Measurements from ENCODE around the gene SLC25A27.
"Not testable (repeated sequence)": the region's sequence is repeated elsewhere in the genome, so short reads cannot be mapped to it uniquely, and the experiment has no call there.

Gene SLC25A27

DNA sequence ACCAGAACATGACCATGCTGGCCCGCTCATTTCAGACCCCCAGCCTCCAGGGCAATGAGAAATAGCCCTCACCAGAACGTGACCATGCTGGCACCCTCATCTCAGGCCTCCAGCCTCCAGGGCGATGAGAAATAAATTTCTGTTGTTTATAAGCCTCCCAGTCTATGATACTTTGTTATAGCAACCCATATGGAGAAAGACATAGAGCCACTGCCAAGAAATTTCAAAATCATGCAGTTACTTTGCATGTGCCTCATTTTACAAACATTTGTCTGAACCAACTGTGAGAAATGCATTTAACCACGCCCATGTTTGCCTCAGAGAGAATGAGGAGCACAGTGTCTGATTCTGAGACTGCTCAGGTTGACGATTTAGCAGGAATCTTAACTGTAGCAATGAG, 15.6 kb upstream of the SLC25A27 start:
- DNase-seq (ENCODE audit: insufficient read length, low spot score) (no peak), FAIRE-seq (no peak)
- TF ChIP-seq, protein P1, sequence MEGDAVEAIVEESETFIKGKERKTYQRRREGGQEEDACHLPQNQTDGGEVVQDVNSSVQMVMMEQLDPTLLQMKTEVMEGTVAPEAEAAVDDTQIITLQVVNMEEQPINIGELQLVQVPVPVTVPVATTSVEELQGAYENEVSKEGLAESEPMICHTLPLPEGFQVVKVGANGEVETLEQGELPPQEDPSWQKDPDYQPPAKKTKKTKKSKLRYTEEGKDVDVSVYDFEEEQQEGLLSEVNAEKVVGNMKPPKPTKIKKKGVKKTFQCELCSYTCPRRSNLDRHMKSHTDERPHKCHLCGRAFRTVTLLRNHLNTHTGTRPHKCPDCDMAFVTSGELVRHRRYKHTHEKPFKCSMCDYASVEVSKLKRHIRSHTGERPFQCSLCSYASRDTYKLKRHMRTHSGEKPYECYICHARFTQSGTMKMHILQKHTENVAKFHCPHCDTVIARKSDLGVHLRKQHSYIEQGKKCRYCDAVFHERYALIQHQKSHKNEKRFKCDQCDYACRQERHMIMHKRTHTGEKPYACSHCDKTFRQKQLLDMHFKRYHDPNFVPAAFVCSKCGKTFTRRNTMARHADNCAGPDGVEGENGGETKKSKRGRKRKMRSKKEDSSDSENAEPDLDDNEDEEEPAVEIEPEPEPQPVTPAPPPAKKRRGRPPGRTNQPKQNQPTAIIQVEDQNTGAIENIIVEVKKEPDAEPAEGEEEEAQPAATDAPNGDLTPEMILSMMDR (IDR thresholded peaks at IDR 0.05; ENCODE audit: insufficient read depth, missing control alignments) = no peak

DNA sequence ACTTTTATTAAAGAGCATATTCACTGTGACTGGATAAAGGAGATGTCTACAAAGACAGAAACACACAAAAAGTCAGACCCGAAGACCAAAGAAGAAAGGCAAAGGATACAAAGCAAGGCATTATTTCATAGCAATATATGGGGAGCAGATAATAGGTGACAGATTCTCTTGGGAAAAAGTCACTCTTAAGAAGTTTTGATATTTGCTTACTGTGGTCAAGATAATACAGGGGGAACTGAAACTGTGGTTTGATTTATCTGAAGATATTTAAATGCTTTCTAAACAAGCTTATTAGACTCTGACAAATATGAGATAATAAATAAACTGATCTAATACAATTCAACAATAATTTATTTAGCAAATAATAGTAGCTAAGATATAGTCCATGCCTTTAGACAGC, 14.8 kb upstream of the SLC25A27 start:
- FAIRE-seq = no peak
- TF ChIP-seq, protein P1 (IDR thresholded peaks at IDR 0.05; ENCODE audit: insufficient read depth, missing control alignments) = no peak
- DNase-seq (ENCODE audit: insufficient read length, low spot score) = no peak

DNA sequence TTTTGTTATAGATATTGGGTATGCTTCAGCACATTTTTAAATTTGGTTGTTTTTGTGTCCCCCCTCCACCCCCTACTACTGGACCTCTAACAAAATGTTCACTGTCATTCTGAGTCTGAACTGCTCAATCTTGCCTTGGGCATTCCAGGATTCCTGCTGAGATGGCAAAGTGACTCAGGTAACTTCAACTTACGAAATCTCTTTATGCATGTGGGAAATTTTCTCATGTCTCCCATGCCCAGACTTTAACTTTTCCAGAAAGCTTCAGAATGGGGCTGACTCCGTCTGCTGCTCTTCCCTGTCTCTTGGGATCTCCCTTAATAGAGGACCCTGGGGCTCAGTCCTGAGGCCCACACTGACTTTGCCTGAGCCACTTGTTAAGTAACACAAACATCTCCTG, 14.1 kb upstream of the SLC25A27 start:
- DNase-seq (ENCODE audit: insufficient read length, low spot score) (no peak), FAIRE-seq (no peak)
- TF ChIP-seq, protein P1 (IDR thresholded peaks at IDR 0.05; ENCODE audit: insufficient read depth, missing control alignments) = no peak

DNA sequence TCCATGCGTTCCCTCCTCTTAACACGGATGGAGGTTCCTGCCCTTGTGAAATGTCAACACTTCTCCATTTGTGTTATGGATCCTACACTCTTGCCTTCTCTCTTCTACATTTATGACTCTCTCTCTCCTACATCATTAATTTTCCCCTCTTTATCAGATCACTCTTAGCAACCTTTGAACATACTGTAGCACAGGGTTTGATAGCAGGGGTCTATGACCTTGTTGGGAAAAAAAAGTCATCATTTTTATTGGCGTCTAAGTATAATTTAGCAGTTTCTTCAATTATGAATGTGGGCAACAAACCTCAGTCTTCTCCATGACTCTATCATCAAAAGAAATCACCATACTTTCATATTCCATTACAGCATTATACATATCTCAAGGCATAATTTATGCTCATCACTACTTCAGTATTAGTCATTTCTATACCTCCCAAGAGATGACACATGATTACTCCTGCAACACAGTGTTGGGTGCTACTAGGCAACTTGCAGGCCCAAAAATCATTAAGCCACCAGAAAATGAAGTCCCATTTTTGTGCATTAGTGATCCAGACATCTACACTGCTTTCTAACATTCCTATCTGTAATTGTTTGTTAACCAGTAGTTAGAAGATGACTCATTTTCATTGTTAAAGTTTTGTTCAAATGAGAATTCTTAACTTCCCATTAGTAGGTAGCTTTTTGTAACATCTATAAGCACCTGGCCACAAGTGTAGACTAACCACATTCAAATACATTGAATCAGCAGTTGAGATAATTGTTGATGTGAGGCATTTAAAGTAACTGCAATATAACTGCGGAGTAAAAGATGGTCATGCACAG, 9.6 kb upstream of the SLC25A27 start:
- FAIRE-seq (no peak), DNase-seq (ENCODE audit: insufficient read length, low spot score) (no peak)
- TF ChIP-seq, protein P1 (IDR thresholded peaks at IDR 0.05; ENCODE audit: insufficient read depth, missing control alignments) = no peak

DNA sequence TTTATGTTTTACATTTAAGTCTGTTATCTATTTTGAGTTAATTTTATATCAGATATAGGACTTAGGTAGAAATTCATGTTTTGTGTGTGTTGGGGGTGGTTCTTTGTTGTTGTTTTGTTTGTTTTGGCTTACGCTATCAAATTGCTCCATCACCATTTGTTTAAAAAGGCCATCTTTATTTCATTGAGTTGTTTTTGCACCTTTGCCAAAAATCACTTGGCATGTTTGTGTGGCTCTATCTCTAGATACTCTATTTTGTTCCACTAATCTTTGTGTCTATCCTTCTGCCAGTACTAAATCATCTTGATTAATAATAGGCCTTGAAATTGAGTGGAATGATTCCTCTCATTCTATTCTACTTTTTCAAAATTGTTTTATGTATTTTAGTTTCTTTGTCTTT, 7.5 kb upstream of the SLC25A27 start:
- no peak for DNase-seq (ENCODE audit: insufficient read length, low spot score)
- no peak for FAIRE-seq
- TF ChIP-seq, protein P1 (IDR thresholded peaks at IDR 0.05; ENCODE audit: insufficient read depth, missing control alignments) = no peak

DNA sequence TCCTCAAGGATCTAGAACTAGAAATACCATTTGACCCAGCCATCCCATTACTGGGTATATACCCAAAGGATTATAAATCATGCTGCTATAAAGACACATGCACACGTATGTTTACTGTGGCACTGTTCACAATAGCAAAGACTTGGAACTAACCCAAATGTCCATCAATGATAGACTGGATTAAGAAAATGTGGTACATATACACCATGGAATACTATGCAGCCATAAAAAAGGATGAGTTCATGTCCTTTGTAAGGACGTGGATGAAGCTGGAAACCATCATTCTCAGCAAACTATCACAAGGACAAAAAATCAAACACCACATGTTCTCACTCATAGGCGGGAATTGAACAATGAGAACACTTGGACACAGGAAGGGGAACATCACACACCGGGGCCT, 4.7 kb upstream of the SLC25A27 start:
- DNase-seq (ENCODE audit: insufficient read length, low spot score); FAIRE-seq: not testable (repeated sequence)

DNA sequence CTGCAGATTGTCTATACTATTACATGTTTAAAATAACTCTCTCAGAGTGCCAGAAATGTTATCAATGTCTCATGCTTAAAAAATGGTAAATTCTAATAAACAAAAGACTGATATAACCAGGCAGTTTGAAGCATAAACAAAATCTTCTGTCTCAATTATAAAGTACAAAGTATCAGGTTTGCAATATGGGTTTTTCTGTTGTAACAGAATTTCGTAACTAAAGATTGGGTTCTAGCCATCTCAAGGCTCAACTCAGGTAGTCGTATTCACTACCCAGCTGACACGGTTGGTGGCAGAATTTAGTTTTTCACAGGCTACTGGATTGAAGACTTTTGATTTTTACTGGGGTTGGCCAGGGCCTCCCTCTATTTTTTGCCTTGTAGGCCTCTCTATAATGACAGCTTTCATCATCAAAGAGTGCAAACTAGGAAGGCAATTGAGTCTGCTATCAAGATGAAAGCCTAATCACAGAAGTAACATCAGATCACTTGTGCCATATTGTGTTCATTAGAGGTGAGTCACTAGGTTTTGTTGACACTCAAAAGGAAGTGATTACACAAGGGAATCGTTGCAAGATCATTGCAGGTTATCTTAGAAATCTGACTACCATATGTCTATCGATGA, 3.8 kb upstream of the SLC25A27 start:
- TF ChIP-seq, protein P1 (IDR thresholded peaks at IDR 0.05; ENCODE audit: insufficient read depth, missing control alignments) = no peak
- no peak for FAIRE-seq
- DNase-seq (ENCODE audit: insufficient read length, low spot score) = no peak
